ENCODE measurements around the gene NFIA. TPM values are rescaled to one million over a fixed set of nuclear protein-coding genes. Genes with fewer than 3 reads are reported as not detected.

Gene NFIA
- total RNA-seq, 2 donors from 2014 or later = 75.3 to 81.3 TPM

- H3K27ac ChIP-seq = no peak overlapping the region
- peaks cover 0 to 48% of the 10 kb centered on the region in 2 donors for H3K4me1 ChIP-seq
- no peaks in the 10 kb centered on the region for H3K36me3 ChIP-seq
Observed at GRCh38 chr1:61322769-61323168, 240.4 kb downstream of the NFIA start.

GRCh38 chr1:61323681-61324328, 241.4 kb downstream of the NFIA start:
- Histone ChIP-seq H3K36me3 (no peaks in the 10 kb centered on the region), H3K27ac (peak overlapping the region in 1 of 2 donors; percentile 48), H3K9me3 (peaks cover 0 to 4% of the 10 kb centered on the region in 2 donors), H3K4me1 (peaks cover 0 to 39% of the 10 kb centered on the region in 2 donors), H3K4me3 (no peak overlapping the region), H3K27me3 (no peaks in the 10 kb centered on the region)
- TF ChIP-seq CTCF (IDR thresholded peaks at IDR 0.05) = no peak
- no peak for DNase-seq (ENCODE audit: low spot score)

More at GRCh38 chr1:61322769-61323168, 240.4 kb downstream of the NFIA start:
- H3K27me3 ChIP-seq = no peaks in the 10 kb centered on the region
- no peak overlapping the region for H3K4me3 ChIP-seq
- TF ChIP-seq CTCF (IDR thresholded peaks at IDR 0.05) = no peak
- DNase-seq (ENCODE audit: low spot score) = no peak
- H3K9me3 ChIP-seq = peaks cover 0 to 4% of the 10 kb centered on the region in 2 donors

GRCh38 chr1:61326713-61327112, 244.4 kb downstream of the NFIA start:
- H3K36me3 ChIP-seq = no peaks in the 10 kb centered on the region
- H3K4me3 ChIP-seq = no peak overlapping the region
- peaks cover 0 to 4% of the 10 kb centered on the region in 2 donors for H3K9me3 ChIP-seq
- no peaks in the 10 kb centered on the region for H3K27me3 ChIP-seq
- no peak for DNase-seq (ENCODE audit: low spot score)
- H3K4me1 ChIP-seq = peaks cover 0 to 22% of the 10 kb centered on the region in 2 donors
- no peak for TF ChIP-seq CTCF (IDR thresholded peaks at IDR 0.05)
- no peak overlapping the region for H3K27ac ChIP-seq

GRCh38 chr1:61327436-61327835, 245.1 kb downstream of the NFIA start:
- no peaks in the 10 kb centered on the region for H3K36me3 ChIP-seq
- no peak overlapping the region for H3K27ac ChIP-seq
- no peak overlapping the region for H3K4me3 ChIP-seq
- peaks cover 0 to 27% of the 10 kb centered on the region in 2 donors for H3K4me1 ChIP-seq
- TF ChIP-seq CTCF (IDR thresholded peaks at IDR 0.05) = no peak
- no peaks in the 10 kb centered on the region for H3K9me3 ChIP-seq
- H3K27me3 ChIP-seq = no peaks in the 10 kb centered on the region
- no peak for DNase-seq (ENCODE audit: low spot score)

GRCh38 chr1:61329556-61329955, 247.2 kb downstream of the NFIA start:
- peaks cover 0 to 20% of the 10 kb centered on the region in 2 donors for H3K4me1 ChIP-seq
- no peaks in the 10 kb centered on the region for H3K9me3 ChIP-seq
- H3K27ac ChIP-seq = no peak overlapping the region
- no peak for DNase-seq (ENCODE audit: low spot score)
- no peaks in the 10 kb centered on the region for H3K27me3 ChIP-seq
- no peak for TF ChIP-seq CTCF (IDR thresholded peaks at IDR 0.05)
- no peak overlapping the region for H3K4me3 ChIP-seq
- no peaks in the 10 kb centered on the region for H3K36me3 ChIP-seq

GRCh38 chr1:61330018-61330417, 247.7 kb downstream of the NFIA start:
- Histone ChIP-seq H3K27ac (no peak overlapping the region), H3K4me3 (no peak overlapping the region), H3K36me3 (no peaks in the 10 kb centered on the region), H3K4me1 (peaks cover 0 to 20% of the 10 kb centered on the region in 2 donors), H3K27me3 (no peaks in the 10 kb centered on the region), H3K9me3 (no peaks in the 10 kb centered on the region)
- no peak for TF ChIP-seq CTCF (IDR thresholded peaks at IDR 0.05)
- no peak for DNase-seq (ENCODE audit: low spot score)
